Keratinocyte (primary cell): Measurements from ENCODE around the gene HIRA. TPM values are rescaled to one million over a fixed set of nuclear protein-coding genes. Genes with fewer than 3 reads are reported as not detected.

Experiments
- DNase-seq: peaks from one replicate; pipeline ENCODE4 v3.0.0-alpha.2; 2011; ENCODE audit warnings: low read depth, missing footprints, low spot score
- FAIRE-seq: peaks from 2 replicates; lab custom pipeline; 2011; peaks lifted over from hg19 to GRCh38; lab: Jason Lieb, UNC
- H2AFZ ChIP-seq: 2 replicates; pipeline ENCODE4 v1.6.0; 2012; ENCODE audit warnings: low read length, control low read depth, inconsistent platforms; ENCODE audit not compliant: control insufficient read depth
- H3K27ac ChIP-seq: 2 replicates; pipeline ENCODE4 v1.5.1; 2011; ENCODE audit warnings: low read length; ENCODE audit not compliant: control insufficient read depth, insufficient read depth
- H3K27me3 ChIP-seq: 3 replicates; pipeline ENCODE4 v1.6.0; 2011; ENCODE audit warnings: low read length; ENCODE audit not compliant: control insufficient read depth, insufficient read depth; ENCODE audit errors: extremely low read depth
- H3K36me3 ChIP-seq, 2 experiments: 2 replicates in 1 of 2; 3 replicates in 1 of 2; pipeline ENCODE4 v1.5.1; 2011; ENCODE audit warnings: low read length in 2 of 2, mild to moderate bottlenecking in 1 of 2; ENCODE audit not compliant: control insufficient read depth in 2 of 2, insufficient read depth in 2 of 2; ENCODE audit errors: extremely low read depth in 1 of 2
- H3K4me1 ChIP-seq: 3 replicates; pipeline ENCODE4 v1.5.1; 2011; ENCODE audit warnings: low read length; ENCODE audit not compliant: control insufficient read depth, insufficient read depth; ENCODE audit errors: extremely low read depth
- H3K4me2 ChIP-seq: 3 replicates; pipeline ENCODE4 v1.6.0; 2011; ENCODE audit warnings: low read depth, low read length; ENCODE audit not compliant: control insufficient read depth, insufficient read depth; ENCODE audit errors: extremely low read depth
- H3K4me3 ChIP-seq, 3 experiments: fragments of 200-600 bp in 1 of 3; sonication (generic) in 1 of 3; 2 replicates in 2 of 3; 3 replicates in 1 of 3; pipeline ENCODE4 v1.5.1; 2011 to 2016; ENCODE audit warnings: low read length in 3 of 3, mild to moderate bottlenecking in 3 of 3, control low read depth in 2 of 3, inconsistent platforms in 1 of 3, low read depth in 1 of 3, mixed read lengths in 1 of 3, mixed run types in 1 of 3, moderate library complexity in 1 of 3; ENCODE audit not compliant: control insufficient read depth in 2 of 3, insufficient read depth in 2 of 3; ENCODE audit errors: extremely low read depth in 1 of 3
- H3K79me2 ChIP-seq: 2 replicates; pipeline ENCODE4 v1.6.0; 2012; ENCODE audit warnings: low read length; ENCODE audit not compliant: control insufficient read depth, insufficient read depth
- H3K9ac ChIP-seq: 3 replicates; pipeline ENCODE4 v1.6.0; 2011; ENCODE audit warnings: low read length; ENCODE audit not compliant: control insufficient read depth, insufficient read depth; ENCODE audit errors: extremely low read depth
- H3K9me1 ChIP-seq: 3 replicates; pipeline ENCODE4 v1.6.0; 2011; ENCODE audit warnings: low read length; ENCODE audit not compliant: control insufficient read depth, insufficient read depth; ENCODE audit errors: extremely low read depth
- H3K9me3 ChIP-seq: 2 replicates; pipeline ENCODE4 v1.5.1; 2012; ENCODE audit warnings: low read depth, low read length; ENCODE audit not compliant: control insufficient read depth
- H4K20me1 ChIP-seq: 3 replicates; pipeline ENCODE4 v1.6.0; 2011; ENCODE audit warnings: low read length; ENCODE audit not compliant: control insufficient read depth, insufficient read depth; ENCODE audit errors: extremely low read depth
- EZH2 ChIP-seq: IDR thresholded peaks from one replicate; pipeline ENCODE4 v1.6.1; 2012; ENCODE audit warnings: inconsistent platforms, mild to moderate bottlenecking, low read length, moderate library complexity
- dilution Hi-C: fragments of 300-500 bp; cut with MboI; formaldehyde crosslinking; loops from one replicate; pipeline ENCODE4 v1.7.0; 2020; ENCODE audit warnings: low sequenced_read_pairs; ENCODE audit not compliant: extremely low pct_ligation_motif_present
- polyA plus RNA-seq, 5 experiments: library from polyadenylated mRNA; depleted of rRNA in 3 of 5; stranded (reverse) in 3 of 5; stranded (forward) in 1 of 5; unstranded in 1 of 5; fragments of >200 nt; gene quantifications; 1 replicate in 1 of 5; 2 replicates in 3 of 5; 3 replicates in 1 of 5; pipeline versions ENCODE4 v1.2.1 to v1.2.3, GENCODE V29; 2011 to 2012; ENCODE audit warnings: missing spikeins in 2 of 5, low read depth in 1 of 5, low replicate concordance in 1 of 5
- TF ChIP-seq, protein P1 (sequence below), 3 experiments: IDR thresholded peaks in 1 of 3; conservative IDR thresholded peaks in 1 of 3; optimal IDR thresholded peaks in 1 of 3; 2 replicates in 2 of 3; 3 replicates in 1 of 3; pipeline versions ENCODE3 to v1.5.1; 2011; ENCODE audit warnings: low read length in 3 of 3, mild to moderate bottlenecking in 3 of 3, moderate library complexity in 2 of 3, control low read depth in 1 of 3, inconsistent platforms in 1 of 3; ENCODE audit not compliant: insufficient read depth in 2 of 3; ENCODE audit errors: extremely low read depth in 1 of 3

Gene HIRA
- polyA plus RNA-seq, 1 donor (not counting 4 experiments of a cell fraction or from before 2014, with no cell fraction given): 16.7 TPM

DNA sequence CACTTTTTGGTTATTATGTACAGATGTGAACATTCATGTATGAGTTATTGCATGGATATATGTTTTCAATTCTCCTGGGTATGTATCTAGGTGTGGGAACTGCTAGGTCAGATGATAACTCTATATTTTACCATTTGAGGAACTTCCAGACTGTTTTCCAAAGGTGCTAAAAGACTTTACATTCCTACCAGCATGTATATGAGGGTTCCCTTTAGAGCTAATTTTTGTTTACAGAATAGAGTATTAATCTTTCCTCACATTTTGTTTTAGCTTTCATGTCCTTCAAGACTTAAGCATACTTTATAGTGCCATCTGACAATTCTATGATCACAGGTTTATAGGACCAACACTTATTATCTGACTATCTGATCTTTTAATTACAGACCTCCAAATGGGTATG, 59.6 kb downstream of the HIRA start:
- no peaks in the 10 kb centered on the region for H3K9me3 ChIP-seq
- no peak for TF ChIP-seq EZH2
- TF ChIP-seq, protein P1, sequence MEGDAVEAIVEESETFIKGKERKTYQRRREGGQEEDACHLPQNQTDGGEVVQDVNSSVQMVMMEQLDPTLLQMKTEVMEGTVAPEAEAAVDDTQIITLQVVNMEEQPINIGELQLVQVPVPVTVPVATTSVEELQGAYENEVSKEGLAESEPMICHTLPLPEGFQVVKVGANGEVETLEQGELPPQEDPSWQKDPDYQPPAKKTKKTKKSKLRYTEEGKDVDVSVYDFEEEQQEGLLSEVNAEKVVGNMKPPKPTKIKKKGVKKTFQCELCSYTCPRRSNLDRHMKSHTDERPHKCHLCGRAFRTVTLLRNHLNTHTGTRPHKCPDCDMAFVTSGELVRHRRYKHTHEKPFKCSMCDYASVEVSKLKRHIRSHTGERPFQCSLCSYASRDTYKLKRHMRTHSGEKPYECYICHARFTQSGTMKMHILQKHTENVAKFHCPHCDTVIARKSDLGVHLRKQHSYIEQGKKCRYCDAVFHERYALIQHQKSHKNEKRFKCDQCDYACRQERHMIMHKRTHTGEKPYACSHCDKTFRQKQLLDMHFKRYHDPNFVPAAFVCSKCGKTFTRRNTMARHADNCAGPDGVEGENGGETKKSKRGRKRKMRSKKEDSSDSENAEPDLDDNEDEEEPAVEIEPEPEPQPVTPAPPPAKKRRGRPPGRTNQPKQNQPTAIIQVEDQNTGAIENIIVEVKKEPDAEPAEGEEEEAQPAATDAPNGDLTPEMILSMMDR (optimal IDR thresholded peaks at IDR 0.05 in 1 of 3, IDR thresholded peaks at IDR 0.05 in 1 of 3, conservative IDR thresholded peaks at IDR 0.05 in 1 of 3; ENCODE audit: extremely low read depth in 1 of 3, insufficient read depth in 2 of 3, low read length in 3 of 3): no peak
- DNase-seq: no peak
- H3K27ac ChIP-seq: no peak overlapping the region
- H3K4me2 ChIP-seq: no peak overlapping the region
- dilution Hi-C loops: no loop called here
- peaks cover 28 to 49% of the 10 kb centered on the region in 2 experiments for H3K36me3 ChIP-seq
- H3K9me1 ChIP-seq: no peaks in the 10 kb centered on the region
- no peak overlapping the region for H3K9ac ChIP-seq
- H4K20me1 ChIP-seq: no peaks in the 10 kb centered on the region
- no peaks in the 10 kb centered on the region for H3K79me2 ChIP-seq
- FAIRE-seq: no peak
- H2AFZ ChIP-seq: no peak overlapping the region
- H3K4me3 ChIP-seq: no peak overlapping the region
- no peaks in the 10 kb centered on the region for H3K4me1 ChIP-seq
- no peaks in the 10 kb centered on the region for H3K27me3 ChIP-seq

DNA sequence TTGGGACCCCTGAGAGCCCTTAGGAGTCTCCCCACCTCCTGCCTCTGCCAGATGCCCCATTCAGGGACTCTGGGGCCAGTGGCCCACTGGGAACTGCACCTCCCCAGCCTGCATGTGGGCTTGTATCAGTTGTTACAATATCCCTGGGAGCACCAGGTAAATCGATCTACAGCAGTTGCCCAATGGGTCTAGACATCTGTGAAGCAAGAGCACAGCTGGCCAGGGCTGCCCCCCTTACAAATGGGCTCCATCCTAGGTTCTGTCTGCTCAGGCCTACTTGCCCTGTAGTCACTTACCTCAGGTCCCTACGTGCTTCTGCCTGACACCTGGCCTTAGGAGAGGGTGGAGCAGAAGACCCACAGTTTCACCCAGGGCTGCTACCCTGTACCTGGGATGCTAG, 62.7 kb downstream of the HIRA start:
- Histone ChIP-seq H2AFZ (no peak overlapping the region), H3K9me3 (no peaks in the 10 kb centered on the region), H3K79me2 (no peaks in the 10 kb centered on the region), H3K9ac (no peak overlapping the region), H3K4me3 (no peak overlapping the region), H3K36me3 (peaks cover 16 to 27% of the 10 kb centered on the region in 2 experiments), H3K27me3 (no peaks in the 10 kb centered on the region), H3K4me1 (no peaks in the 10 kb centered on the region), H3K27ac (no peak overlapping the region), H3K9me1 (no peaks in the 10 kb centered on the region), H4K20me1 (no peaks in the 10 kb centered on the region), H3K4me2 (no peak overlapping the region)
- dilution Hi-C loops: no loop called here
- TF ChIP-seq, protein P1 (optimal IDR thresholded peaks at IDR 0.05 in 1 of 3, IDR thresholded peaks at IDR 0.05 in 1 of 3, conservative IDR thresholded peaks at IDR 0.05 in 1 of 3; ENCODE audit: extremely low read depth in 1 of 3, insufficient read depth in 2 of 3, low read length in 3 of 3): no peak
- no peak for TF ChIP-seq EZH2
- DNase-seq (no peak), FAIRE-seq (no peak)
